ENCODE measurements around the gene TOMM20L. TPM values are rescaled to one million over a fixed set of nuclear protein-coding genes. Genes with fewer than 3 reads are reported as not detected.
"Not testable (repeated sequence)": the region's sequence is repeated elsewhere in the genome, so short reads cannot be mapped to it uniquely, and the experiment has no call there.

TOMM20L gene
- total RNA-seq, 2 donors from 2014 or later, result not detected

- intact Hi-C loops (cut with DNase I); ATAC-seq; DNase-seq: not testable (repeated sequence)
These were observed 21.2 kb downstream of the TOMM20L start for GRCh38 chr14:58416934-58417333.

- intact Hi-C loops (cut with DNase I), result no loop called here
- ATAC-seq (peak; percentile 81 to 85), DNase-seq (peak; percentile 65)
These were observed 31.0 kb downstream of the TOMM20L start for GRCh38 chr14:58426670-58427280.

DNA sequence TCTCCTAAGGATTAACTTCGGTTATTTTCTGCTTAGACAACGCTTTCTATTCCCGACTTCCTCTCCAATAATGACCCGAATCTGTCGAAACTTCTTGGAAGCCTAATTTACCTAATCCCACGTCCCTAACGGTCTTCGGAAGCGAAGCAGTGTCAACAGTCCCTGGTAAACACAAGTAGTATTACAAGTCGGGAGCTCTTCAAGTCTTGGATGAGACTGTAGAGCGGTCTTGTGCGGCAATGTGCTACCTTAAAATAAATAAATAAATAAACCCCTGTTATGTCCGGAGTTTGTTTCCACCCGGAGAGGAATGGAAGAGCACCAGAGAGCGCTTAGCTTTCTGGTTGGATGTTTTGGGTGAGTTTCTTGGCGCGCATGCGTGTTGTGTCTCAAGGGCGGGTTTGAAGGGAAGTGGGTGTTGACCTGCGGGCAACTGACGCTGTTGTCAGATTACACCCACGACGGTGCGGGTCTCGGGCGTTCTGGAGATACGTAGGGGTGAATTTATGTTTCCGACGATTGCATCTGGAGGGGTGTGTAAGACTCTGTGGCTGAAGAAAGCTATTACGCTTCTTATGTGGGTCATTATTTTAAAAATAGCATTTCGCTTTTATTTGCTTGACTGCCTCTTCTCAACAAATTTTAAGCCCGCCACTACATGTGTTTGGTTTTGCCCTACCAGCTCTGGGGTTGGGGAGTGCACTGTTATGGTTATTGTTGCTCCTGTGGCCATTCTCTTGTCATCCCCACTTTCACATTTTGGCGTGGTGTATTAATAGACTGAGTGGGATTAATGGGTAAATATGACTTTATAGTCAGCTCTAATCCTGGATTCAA is 31.8 kb downstream of the TOMM20L start, which contains the start of the genes KIAA0586 and TIMM9:
Gene KIAA0586, plus strand, starts transcription at position 439 of the 837 bp plus-strand sequence. CDS start 546 bp downstream, outside the sequence.
Gene TIMM9, minus strand, starts transcription at position 251 of the 837 bp plus-strand sequence. CDS start 15,586 bp downstream, outside the sequence.
- DNase-seq, result peak; percentile 97
- ATAC-seq, result peak; percentile 98
- intact Hi-C loops (cut with DNase I), result no loop called here

DNA sequence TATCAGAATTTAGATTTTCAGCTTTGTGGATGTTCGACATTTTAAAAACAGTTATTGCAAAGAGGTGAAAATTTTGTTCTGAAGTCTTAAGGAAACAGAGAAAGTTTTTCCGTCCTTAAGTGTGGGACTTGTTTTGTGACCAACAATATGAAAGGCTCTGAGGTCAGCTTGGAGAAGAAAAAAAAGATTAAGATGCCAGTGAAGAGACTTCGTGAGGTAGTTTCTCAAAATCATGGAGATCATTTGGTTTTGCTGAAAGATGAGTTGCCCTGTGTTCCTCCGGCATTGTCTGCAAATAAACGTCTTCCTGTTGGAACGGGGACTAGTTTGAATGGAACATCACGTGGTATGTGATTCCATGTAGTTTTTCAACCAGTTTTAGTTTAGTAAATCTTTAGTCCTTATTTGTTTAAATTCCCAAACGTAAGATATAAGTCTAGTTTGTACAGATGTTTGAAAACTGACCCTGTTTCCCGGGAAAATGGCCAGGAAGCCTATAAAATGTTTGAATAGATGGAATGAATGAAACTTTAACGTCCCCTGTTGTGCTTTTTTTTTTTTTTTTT is 32.5 kb downstream of the TOMM20L start:
- DNase-seq (no peak), ATAC-seq (peak in 1 of 2 donors; percentile 40)
- intact Hi-C loops (cut with DNase I), result no loop called here

DNA sequence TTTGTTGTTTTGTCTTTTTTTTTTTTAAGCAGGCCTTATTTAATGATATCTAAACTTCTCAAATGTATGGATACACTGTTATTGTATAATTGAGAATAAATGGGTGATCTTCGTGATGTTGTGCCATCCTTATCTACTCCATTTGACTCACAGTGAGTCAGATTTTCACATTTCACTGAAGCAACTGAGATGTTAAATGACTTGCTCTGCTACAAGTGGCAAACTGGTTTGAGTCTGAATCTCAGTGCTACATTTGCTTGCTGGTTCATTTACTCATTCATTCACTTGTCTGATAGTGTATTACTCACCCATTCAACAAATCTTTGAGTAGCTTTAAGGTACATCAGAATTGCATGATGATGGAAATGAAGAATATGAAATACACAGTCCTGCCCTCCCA is 34.4 kb downstream of the TOMM20L start:
- ATAC-seq, result no peak
- DNase-seq, result no peak

GRCh38 chr14:58439476-58439875 is 43.7 kb downstream of the TOMM20L start:
- no peak for DNase-seq
- no peak for ATAC-seq
- intact Hi-C loops (cut with DNase I), result no loop called here

More for the DNA sequence above, 34.4 kb downstream of the TOMM20L start:
- intact Hi-C loops (cut with DNase I), result no loop called here

DNA sequence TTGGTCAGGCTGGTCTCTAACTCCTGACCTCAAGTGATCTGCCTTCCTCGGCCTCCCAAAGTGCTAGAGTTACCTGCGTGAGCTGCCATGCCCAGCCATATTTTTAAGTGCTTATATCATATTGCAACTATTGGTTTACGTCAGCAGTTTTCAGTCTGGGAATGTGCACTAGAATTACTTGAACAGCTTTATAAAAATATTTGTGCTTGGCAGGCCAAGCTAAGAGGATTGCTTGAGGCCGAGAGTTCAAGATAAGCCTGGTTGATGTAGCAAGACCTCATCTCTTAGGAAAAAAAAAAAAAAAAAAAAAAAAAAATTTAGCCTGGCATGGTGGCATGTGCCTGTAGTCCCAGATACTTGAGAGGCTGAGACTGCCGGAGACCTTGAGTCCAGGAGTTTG is 48.9 kb downstream of the TOMM20L start:
- intact Hi-C loops (cut with DNase I), result no loop called here
- no peak for DNase-seq
- no peak for ATAC-seq

DNA sequence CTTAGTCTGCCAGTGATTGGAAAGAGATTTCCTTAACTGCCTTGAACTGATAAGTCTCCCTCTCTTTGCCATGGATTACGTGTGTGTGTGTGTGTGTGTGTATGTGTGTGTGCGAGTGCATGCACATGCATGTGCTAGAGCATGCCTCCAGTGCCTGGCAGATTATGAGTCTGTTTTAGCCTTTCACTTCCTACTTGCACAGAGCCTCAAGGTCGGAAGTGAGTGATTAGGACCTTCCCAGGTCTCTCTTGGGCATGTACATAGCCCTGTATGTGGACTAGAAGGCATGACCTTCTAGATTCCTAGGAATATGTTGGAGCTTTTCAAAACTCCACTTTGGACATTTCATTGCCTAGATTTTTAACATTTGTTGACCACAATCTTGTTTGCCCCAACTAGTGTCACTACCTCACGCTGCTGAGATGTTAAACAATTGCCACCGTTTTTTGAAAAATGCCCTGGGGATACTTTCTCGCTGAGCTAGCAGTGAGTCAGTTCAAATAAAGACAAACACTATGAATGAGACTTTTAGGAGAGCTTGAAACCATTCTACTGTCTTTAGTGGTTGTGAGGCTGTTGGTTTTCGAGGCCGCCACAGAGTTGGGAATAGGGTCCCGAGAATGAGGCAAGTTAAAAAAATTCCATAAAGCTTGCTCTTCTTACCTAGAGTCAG is 60.0 kb downstream of the TOMM20L start:
- DNase-seq (no peak), ATAC-seq (no peak)
- intact Hi-C loops (cut with DNase I), result no loop called here

Other genes with a start within 250 kb of the TOMM20L start
- gene ARMH4, start 243.7 kb upstream of the TOMM20L start, total RNA-seq, result 10 to 100 TPM in 1 of 2 donors, 1 to 10 TPM in 1; 6.4 to 15.8 TPM
- 10 to 100 TPM; 66.9 to 76.8 TPM for gene ACTR10, start 195.8 kb upstream of the TOMM20L start, total RNA-seq
- gene PSMA3, start 151.1 kb upstream of the TOMM20L start, total RNA-seq, result 100 to 1,000 TPM; 121 to 134 TPM
- 10 to 100 TPM; 20.5 to 22.9 TPM for gene ARID4A, start 97.4 kb upstream of the TOMM20L start, total RNA-seq
- gene TIMM9, start 31.6 kb downstream of the TOMM20L start, total RNA-seq, result 10 to 100 TPM; 22.6 to 35.1 TPM
- 10 to 100 TPM; 11.9 to 12.4 TPM for gene KIAA0586, start 31.8 kb downstream of the TOMM20L start, total RNA-seq
- gene DACT1, start 242.0 kb downstream of the TOMM20L start, total RNA-seq, result 10 to 100 TPM in 1 of 2 donors, 1 to 10 TPM in 1; 7.0 to 10.3 TPM